Astrocyte (in vitro differentiated cells and primary cell): Measurements from ENCODE around the gene CABLES2.

Experiments
- EZH2 ChIP-seq: IDR thresholded peaks from 2 replicates; pipeline ENCODE4 v1.6.1; 2012; ENCODE audit warnings: mild to moderate bottlenecking, low read length, inconsistent platforms; ENCODE audit not compliant: insufficient read depth
- TF ChIP-seq, protein P1 (sequence below): IDR thresholded peaks from 2 replicates; pipeline ENCODE4 v1.5.1; 2011; ENCODE audit warnings: low read depth, mild to moderate bottlenecking, inconsistent platforms, low read length, moderate library complexity; ENCODE audit not compliant: insufficient read depth

DNA sequence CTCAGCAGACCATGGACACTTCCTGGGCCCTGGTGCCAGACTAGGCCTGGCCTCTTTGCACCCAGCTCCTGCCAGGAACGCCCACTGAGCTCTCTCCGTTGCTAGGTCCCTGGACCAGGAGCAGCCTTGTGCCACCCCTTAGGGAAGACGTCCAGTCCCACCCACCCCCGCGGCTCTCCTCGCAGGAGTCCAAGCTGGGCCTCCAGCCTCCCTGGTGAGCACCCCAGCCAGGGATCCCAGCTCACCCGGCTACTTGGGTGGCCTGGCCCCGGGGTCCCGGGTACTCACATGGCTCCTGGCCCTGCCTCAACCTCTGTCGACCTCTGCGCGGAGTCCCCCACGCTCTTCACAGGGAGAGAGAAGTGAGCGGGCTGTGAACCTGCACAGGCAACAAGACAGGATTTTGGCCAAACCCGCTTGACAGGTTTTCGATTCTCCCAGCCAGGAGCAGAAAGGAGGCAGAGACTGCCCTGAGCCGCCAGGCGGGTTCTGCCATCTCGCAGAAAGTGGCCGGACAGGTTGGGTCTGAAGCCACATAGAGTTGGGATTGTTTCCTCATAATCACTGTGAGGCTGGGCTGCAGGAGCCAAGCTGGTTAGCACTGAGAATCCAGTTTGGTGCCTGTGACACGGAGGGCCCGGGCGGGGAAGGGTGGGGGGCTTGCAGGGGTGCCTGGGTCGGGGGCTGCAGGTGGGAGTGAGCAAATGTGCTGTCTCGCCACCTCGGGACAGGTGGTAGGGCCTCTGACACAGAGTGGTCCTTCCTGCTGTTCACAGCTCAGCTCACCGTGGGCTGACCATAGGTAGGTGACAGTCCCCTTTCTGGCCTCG, 20.3 kb upstream of the CABLES2 start, which contains the start of gene RBBP8NL:
- no peak for TF ChIP-seq EZH2
- TF ChIP-seq, protein P1, sequence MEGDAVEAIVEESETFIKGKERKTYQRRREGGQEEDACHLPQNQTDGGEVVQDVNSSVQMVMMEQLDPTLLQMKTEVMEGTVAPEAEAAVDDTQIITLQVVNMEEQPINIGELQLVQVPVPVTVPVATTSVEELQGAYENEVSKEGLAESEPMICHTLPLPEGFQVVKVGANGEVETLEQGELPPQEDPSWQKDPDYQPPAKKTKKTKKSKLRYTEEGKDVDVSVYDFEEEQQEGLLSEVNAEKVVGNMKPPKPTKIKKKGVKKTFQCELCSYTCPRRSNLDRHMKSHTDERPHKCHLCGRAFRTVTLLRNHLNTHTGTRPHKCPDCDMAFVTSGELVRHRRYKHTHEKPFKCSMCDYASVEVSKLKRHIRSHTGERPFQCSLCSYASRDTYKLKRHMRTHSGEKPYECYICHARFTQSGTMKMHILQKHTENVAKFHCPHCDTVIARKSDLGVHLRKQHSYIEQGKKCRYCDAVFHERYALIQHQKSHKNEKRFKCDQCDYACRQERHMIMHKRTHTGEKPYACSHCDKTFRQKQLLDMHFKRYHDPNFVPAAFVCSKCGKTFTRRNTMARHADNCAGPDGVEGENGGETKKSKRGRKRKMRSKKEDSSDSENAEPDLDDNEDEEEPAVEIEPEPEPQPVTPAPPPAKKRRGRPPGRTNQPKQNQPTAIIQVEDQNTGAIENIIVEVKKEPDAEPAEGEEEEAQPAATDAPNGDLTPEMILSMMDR: no peak
